Activated CD4-positive, alpha-beta T cell treated with anti-CD3 and anti-CD28 coated beads, Interleukin-2, Interleukin-4, amounts not matched to agents 100 ng/mL and 50 ng/mL, durations not matched to agents 16 hours and 8 hours (primary cell): ENCODE results near the gene CERS6.
"Not testable (repeated sequence)": the region's sequence is repeated elsewhere in the genome, so short reads cannot be mapped to it uniquely, and the experiment has no call there.

Experiments
- DNase-seq: peaks from one replicate; pipeline ENCODE4 v3.0.0-alpha.2; 2020; ENCODE audit warnings: low spot score

CERS6 gene

GRCh38 chr2:168501466-168502065, 45.5 kb downstream of the CERS6 start:
- no peak for DNase-seq

GRCh38 chr2:168502852-168503251, 46.8 kb downstream of the CERS6 start:
- DNase-seq, result not testable (repeated sequence)

DNA sequence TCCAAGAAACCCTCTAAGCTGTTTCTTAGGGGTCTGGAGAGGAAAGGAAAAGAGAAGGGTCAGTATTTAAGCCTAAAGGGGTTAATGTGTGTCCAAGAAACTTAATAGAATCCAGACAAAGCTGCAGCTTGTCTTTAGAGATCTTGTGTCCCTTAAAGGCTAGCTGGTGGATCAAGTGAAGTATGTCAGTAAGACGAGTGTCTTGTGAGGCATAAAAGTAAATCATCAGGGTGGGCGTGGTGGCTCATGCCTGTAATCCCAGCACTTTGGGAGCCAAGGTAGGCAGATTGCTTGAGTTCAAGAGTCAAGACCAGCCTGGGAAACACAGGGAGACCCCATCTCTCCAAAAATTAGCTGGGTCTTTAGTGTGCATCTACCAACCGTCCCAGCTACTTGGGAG, 47.8 kb downstream of the CERS6 start:
- no peak for DNase-seq

- DNase-seq, result no peak
Observed at GRCh38 chr2:168504323-168504722, 48.3 kb downstream of the CERS6 start.

GRCh38 chr2:168510125-168510756, 54.2 kb downstream of the CERS6 start:
- DNase-seq, result no peak

- DNase-seq, result no peak
Observed at GRCh38 chr2:168514692-168515091, 58.6 kb downstream of the CERS6 start.

DNA sequence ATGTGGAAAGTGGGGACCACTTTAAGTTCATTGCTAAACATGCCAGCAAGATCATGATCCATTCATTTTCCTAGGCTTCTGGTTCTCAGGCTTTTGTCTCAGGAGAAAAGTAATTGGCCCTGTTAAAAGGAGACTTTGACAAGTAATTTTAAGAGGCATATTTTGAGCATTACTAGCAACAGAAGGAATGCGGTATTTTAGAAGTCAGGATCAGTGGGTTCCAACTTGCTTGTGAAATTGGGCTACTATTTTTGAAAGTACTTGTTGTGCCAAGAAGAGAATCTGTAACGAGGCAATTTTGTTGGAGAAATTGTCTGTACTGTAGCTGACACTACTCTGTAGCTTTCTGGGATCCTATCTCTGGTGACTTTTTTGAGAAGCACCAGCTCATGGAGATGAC, 59.4 kb downstream of the CERS6 start:
- no peak for DNase-seq

- no peak for DNase-seq
Observed at GRCh38 chr2:168517816-168518215, 61.7 kb downstream of the CERS6 start.

DNA sequence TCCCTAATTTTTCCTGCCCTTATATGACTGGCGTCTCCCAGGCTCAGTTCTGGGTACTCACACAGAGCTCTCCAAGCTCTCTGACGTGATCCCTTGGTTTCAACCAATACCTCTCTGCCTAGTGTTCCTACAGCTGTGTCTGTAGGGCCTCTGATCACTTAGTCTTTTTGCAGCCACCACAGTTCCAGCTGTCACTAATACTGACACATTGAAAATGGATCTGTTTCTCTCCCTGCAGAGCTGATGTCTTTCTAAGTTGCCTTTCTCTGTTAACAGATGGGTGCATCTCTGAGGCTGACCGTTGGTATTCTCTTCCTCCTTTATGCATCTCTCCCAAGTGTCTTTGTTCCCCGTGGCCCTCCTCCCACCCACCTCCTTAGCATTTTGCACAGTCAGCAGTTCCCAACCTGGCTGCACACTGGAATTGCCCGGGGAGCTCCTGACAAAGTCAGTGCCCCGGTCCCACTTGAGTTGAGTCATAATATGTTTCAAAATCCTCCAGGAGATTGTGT, 62.5 kb downstream of the CERS6 start:
- no peak for DNase-seq

GRCh38 chr2:168519534-168520308, 63.6 kb downstream of the CERS6 start:
- no peak for DNase-seq

GRCh38 chr2:168521053-168521741, 65.1 kb downstream of the CERS6 start:
- no peak for DNase-seq

- DNase-seq, result no peak
Observed at GRCh38 chr2:168522446-168522845, 66.4 kb downstream of the CERS6 start.

- no peak for DNase-seq
Observed at GRCh38 chr2:168524005-168524404, 67.9 kb downstream of the CERS6 start.

- no peak for DNase-seq
Observed at GRCh38 chr2:168525020-168525419, 68.9 kb downstream of the CERS6 start.

- no peak for DNase-seq
Observed at GRCh38 chr2:168525716-168526446, 69.8 kb downstream of the CERS6 start.

- DNase-seq, result no peak
Observed at GRCh38 chr2:168526641-168527040, 70.6 kb downstream of the CERS6 start.

- DNase-seq, result no peak
Observed at GRCh38 chr2:168528016-168528415, 71.9 kb downstream of the CERS6 start.

GRCh38 chr2:168528469-168528868, 72.4 kb downstream of the CERS6 start:
- no peak for DNase-seq

DNA sequence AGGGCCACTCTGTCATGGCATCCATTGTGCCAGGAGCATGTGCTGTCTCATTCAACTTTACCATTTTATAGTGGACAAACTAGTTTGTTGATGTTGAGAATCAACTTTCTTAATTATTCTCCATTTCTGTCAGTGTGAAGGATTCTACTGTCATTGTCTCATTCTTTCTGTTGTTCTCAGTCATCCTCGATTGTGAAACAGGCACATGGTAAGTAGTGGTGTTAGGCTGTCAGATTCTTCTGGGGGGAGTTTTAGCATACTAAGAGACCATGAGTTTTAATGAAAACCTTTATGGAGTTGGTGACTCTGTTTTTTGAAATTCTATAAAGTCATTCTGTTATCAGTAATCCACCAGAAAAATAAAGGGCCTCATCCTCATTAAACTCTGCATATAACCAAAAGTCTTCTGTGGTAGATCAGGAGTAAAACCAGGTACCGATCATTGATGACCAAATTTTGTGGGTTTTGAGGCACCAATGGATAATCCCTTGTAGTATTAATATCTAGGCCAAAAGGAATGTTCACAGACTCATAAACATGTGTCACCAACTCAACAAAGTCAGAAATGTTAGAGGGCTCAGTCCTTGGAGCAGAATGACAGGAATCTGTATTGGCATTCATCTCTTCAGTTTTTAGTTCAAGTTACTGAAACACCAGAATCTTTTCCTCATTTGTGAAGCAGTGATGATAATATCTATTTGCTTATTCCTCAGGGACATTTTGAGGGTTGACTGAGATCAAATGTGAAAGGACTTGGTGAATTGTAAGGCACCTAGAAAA, 73.2 kb downstream of the CERS6 start:
- no peak for DNase-seq

- no peak for DNase-seq
Observed at GRCh38 chr2:168529900-168530561, 74.0 kb downstream of the CERS6 start.
